SK-N-MC (cell line): Measurements from ENCODE around the gene MRC1.

Experiments
- DNase-seq: peaks from one replicate; pipeline ENCODE4 v3.0.0-alpha.2; 2011; ENCODE audit warnings: low read depth, low spot score
- H3K27ac ChIP-seq: fragments of 200-600 bp; sonication (generic); 2 replicates; pipeline ENCODE4 v1.5.1; 2016; ENCODE audit warnings: mixed run types
- H3K36me3 ChIP-seq: fragments of 200-600 bp; sonication (generic); 2 replicates; pipeline ENCODE4 v1.6.1; 2017; ENCODE audit warnings: antibody characterized with exemption, low read length, mixed read lengths; ENCODE audit not compliant: insufficient read depth
- H3K4me3 ChIP-seq: fragments of 200-600 bp; sonication (generic); 2 replicates; pipeline ENCODE4 v1.5.1; 2016
- H3K9ac ChIP-seq: fragments of 200-600 bp; sonication (generic); 2 replicates; pipeline ENCODE4 v1.8.0; 2017; ENCODE audit warnings: mixed run types, mixed read lengths; ENCODE audit not compliant: insufficient read length
- H3K9me3 ChIP-seq: fragments of 200-600 bp; sonication (generic); 2 replicates; pipeline ENCODE4 v1.6.1; 2017; ENCODE audit warnings: low read depth, mild to moderate bottlenecking, antibody characterized with exemption, low read length, moderate library complexity, mixed read lengths
- EZH2 ChIP-seq: fragments of 200-600 bp; sonication (generic); IDR thresholded peaks from one replicate; pipeline ENCODE4 v1.6.1; 2017; ENCODE audit warnings: antibody characterized with exemption
- FOXP2 ChIP-seq: optimal IDR thresholded peaks from 2 replicates; pipeline ENCODE3; 2011; ENCODE audit warnings: mild to moderate bottlenecking, moderate library complexity; ENCODE audit not compliant: insufficient read depth; ENCODE audit errors: extremely low read length, control extremely low read depth
- POLR2AphosphoS5 ChIP-seq: IDR thresholded peaks from 2 replicates; pipeline ENCODE4 v1.6.1; 2012; ENCODE audit warnings: mild to moderate bottlenecking, low read depth, low read length, borderline replicate concordance

MRC1 gene

GRCh38 chr10:17805330-17805729 is 3.8 kb upstream of the MRC1 start:
- Histone ChIP-seq H3K9me3 (no peaks in the 10 kb centered on the region), H3K36me3 (no peaks in the 10 kb centered on the region), H3K27ac (no peak overlapping the region), H3K4me3 (no peak overlapping the region), H3K9ac (no peak overlapping the region)
- TF ChIP-seq FOXP2 = no peak
- no peak for TF ChIP-seq EZH2
- TF ChIP-seq POLR2AphosphoS5 = no peak
- DNase-seq = no peak

- H3K9me3 ChIP-seq = no peaks in the 10 kb centered on the region
- TF ChIP-seq POLR2AphosphoS5 (no peak), EZH2 (no peak), FOXP2 (no peak)
- no peak overlapping the region for H3K27ac ChIP-seq
- no peak overlapping the region for H3K4me3 ChIP-seq
- no peak overlapping the region for H3K9ac ChIP-seq
- H3K36me3 ChIP-seq = no peaks in the 10 kb centered on the region
- DNase-seq = no peak
Observed at GRCh38 chr10:17805921-17806577, 3.1 kb upstream of the MRC1 start.

GRCh38 chr10:17811146-17811865 is 2.2 kb downstream of the MRC1 start:
- DNase-seq = no peak
- no peaks in the 10 kb centered on the region for H3K36me3 ChIP-seq
- TF ChIP-seq FOXP2 = no peak
- TF ChIP-seq POLR2AphosphoS5 = no peak
- no peak for TF ChIP-seq EZH2
- H3K27ac ChIP-seq = no peak overlapping the region
- no peak overlapping the region for H3K4me3 ChIP-seq
- no peaks in the 10 kb centered on the region for H3K9me3 ChIP-seq
- no peak overlapping the region for H3K9ac ChIP-seq

- no peak overlapping the region for H3K27ac ChIP-seq
- no peak overlapping the region for H3K4me3 ChIP-seq
- H3K9ac ChIP-seq = no peak overlapping the region
- TF ChIP-seq FOXP2 = no peak
- no peak for TF ChIP-seq EZH2
- TF ChIP-seq POLR2AphosphoS5 = no peak
- no peak for DNase-seq
- no peaks in the 10 kb centered on the region for H3K36me3 ChIP-seq
- no peaks in the 10 kb centered on the region for H3K9me3 ChIP-seq
Observed at GRCh38 chr10:17814973-17815372, 5.8 kb downstream of the MRC1 start.

GRCh38 chr10:17816199-17816598 is 7.1 kb downstream of the MRC1 start:
- no peak overlapping the region for H3K27ac ChIP-seq
- H3K9me3 ChIP-seq = no peaks in the 10 kb centered on the region
- no peaks in the 10 kb centered on the region for H3K36me3 ChIP-seq
- no peak for DNase-seq
- TF ChIP-seq FOXP2 (no peak), POLR2AphosphoS5 (no peak), EZH2 (no peak)
- H3K9ac ChIP-seq = no peak overlapping the region
- H3K4me3 ChIP-seq = no peak overlapping the region

- TF ChIP-seq POLR2AphosphoS5 = no peak
- no peak for TF ChIP-seq EZH2
- no peak for TF ChIP-seq FOXP2
- H3K27ac ChIP-seq = no peak overlapping the region
- no peaks in the 10 kb centered on the region for H3K36me3 ChIP-seq
- no peak overlapping the region for H3K9ac ChIP-seq
- no peak for DNase-seq
- H3K4me3 ChIP-seq = no peak overlapping the region
- H3K9me3 ChIP-seq = no peaks in the 10 kb centered on the region
Observed at GRCh38 chr10:17817316-17817715, 8.2 kb downstream of the MRC1 start.

- no peaks in the 10 kb centered on the region for H3K36me3 ChIP-seq
- no peak for DNase-seq
- no peak overlapping the region for H3K9ac ChIP-seq
- TF ChIP-seq EZH2 (no peak), FOXP2 (no peak), POLR2AphosphoS5 (no peak)
- H3K27ac ChIP-seq = no peak overlapping the region
- H3K9me3 ChIP-seq = no peaks in the 10 kb centered on the region
- no peak overlapping the region for H3K4me3 ChIP-seq
Observed at GRCh38 chr10:17817790-17818189, 8.6 kb downstream of the MRC1 start.

GRCh38 chr10:17819836-17820235 is 10.7 kb downstream of the MRC1 start:
- Histone ChIP-seq H3K36me3 (no peaks in the 10 kb centered on the region), H3K9ac (no peak overlapping the region), H3K9me3 (no peaks in the 10 kb centered on the region), H3K4me3 (no peak overlapping the region), H3K27ac (no peak overlapping the region)
- DNase-seq = no peak
- TF ChIP-seq EZH2 (no peak), POLR2AphosphoS5 (no peak), FOXP2 (no peak)
